CD4-positive, alpha-beta T cell treated with Interleukin-15 for 4 hours (primary cell): ENCODE results near the gene SCART1.
"Not testable (repeated sequence)": the region's sequence is repeated elsewhere in the genome, so short reads cannot be mapped to it uniquely, and the experiment has no call there.

ENCODE experiments used
- DNase-seq: peaks from one replicate; pipeline ENCODE4 v3.0.0-alpha.2; 2020; ENCODE audit warnings: low spot score

SCART1 gene

DNA sequence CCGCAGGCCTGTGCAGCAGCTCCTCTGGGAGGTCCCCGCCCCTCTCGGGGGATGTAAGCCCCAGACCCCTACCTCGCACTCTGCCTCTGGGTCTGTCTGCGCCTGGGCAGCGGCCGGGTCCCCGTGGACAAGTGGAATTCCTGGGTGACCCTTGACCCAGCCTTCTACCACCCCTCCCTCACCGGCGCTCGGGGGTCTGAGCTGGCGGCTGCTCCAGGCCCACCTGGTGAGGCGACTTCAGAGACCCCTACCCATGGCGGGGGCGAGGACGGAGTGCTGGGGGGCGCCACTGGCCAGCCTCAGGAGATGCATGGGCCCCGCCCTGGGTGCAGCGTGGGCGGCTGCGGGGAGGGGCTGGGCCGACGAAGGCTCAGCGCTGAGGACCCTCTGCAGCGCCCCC, 21.0 kb upstream of the SCART1 start:
- not testable (repeated sequence) for DNase-seq

DNA sequence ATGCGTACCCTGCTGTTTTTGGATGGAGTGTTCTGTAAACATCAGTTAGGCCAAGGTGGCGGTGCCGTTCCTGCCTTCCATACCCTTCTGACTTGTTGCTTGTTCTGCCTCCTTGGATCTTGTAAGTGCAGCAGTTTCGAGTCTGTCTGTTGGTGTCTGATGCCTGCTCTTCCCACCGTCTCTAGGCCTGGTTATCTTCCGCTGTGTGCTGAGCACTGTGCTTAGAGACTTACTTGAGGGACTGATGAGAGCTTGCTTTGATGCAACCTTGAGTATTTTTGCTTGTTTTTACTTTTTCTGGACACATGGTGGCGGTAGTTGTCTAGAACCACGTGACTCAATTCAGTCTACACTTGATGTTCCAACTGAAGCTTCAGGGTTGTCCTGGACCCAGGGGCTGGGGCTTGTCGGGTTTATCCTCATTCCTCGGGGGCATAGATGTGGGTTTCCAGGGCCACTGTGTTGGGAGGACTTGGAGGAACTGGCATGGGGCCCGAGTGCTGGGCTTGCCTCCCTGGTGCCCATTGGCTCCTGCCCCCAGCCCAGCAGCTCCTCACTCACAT, 15.0 kb upstream of the SCART1 start:
- DNase-seq, result peak; percentile 43

DNA sequence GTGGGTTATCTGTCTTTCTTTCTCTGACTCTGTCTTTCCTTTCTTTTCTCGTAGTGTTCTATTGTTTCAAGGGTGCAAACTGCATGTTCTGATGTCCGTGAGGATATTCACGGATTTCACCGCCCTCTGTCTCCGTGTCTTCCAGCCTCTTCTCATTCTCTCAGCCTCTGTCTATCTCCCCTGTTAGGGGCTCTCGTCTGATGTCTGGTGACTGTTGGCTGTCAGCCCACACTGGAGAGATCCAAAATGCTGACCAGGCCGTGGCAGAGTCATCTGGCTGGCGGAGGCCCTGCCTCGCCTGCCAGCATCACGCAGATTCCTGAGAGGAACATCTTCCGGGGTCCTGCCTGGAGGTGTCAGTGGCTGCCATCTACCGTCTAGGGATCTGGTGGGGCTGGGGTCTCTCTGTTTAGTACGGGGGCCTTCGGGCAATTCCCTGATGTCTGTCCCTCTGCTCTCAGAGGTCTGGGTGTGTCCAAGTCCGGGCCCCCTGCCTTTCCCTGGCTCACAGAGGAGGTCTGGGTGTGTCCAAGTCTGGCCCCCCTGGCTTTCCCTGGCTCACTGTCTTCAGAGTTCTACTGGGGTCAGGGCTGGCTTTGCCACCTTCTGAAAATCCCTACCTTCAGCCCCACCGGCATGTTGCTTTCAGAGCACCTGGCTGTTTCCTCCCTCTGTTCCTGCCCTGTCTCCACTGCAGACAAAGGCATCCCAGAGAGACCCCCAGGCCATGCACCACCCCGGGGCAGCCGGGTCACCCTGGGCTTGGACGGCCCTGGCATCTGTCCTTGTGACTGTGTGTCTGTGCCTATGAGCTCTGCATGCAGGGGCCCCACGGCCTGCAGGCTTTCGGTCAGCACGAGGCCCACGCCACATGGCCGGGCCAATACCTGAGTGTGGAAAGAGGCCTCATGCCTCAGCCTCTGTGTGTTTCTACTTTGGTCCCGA, 14.0 kb upstream of the SCART1 start:
- no peak for DNase-seq

DNA sequence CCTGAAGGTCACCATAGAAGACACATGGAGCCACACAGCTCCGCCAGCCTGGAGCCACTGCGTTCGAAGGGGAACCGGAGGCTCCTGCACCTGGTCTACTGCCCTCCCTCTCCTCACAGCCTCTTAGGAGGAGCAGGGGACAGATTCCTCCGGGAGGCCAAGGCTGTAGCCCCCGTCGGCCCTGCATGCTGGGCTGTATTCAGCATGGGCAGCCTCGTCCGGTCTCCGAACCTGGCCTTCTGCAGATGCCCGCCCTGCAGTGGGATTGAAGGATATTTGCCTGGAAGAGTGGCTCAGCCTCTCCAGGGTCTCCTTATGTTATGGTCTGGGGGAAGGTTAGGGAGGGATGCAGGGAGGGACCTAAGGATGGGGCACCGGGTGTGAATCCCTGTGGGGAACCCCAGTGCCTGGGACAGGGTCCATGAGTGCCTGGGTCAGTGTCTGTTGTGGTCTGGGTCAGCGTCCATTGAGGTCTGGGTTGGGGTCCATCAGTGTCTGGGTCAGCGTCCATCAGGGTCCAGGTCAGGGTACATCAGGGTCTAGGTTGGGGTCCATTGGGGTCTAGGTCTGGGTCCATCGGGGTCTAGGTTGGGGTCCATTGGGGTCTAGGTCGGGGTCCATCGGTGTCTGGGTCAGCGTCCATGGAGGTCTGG, 13.0 kb upstream of the SCART1 start:
- no peak for DNase-seq

DNA sequence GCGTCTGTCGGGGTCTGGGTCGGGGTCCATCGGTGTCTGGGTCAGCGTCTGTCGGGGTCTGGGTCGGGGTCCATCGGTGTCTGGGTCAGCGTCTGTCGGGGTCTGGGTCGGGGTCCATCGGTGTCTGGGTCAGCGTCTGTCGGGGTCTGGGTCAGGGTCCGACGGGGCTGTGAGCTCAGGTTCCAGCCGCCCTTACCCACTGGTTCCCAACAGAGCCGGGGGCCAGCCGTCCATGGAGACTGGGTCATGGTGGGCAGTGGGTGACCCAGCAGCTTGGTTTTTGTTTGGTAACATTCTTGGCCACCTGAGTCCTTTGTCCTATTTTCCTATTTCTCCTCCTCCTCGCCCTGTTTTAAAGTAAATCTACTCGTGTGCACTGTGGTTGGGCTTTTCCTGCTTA, 12.4 kb upstream of the SCART1 start:
- not testable (repeated sequence) for DNase-seq

DNA sequence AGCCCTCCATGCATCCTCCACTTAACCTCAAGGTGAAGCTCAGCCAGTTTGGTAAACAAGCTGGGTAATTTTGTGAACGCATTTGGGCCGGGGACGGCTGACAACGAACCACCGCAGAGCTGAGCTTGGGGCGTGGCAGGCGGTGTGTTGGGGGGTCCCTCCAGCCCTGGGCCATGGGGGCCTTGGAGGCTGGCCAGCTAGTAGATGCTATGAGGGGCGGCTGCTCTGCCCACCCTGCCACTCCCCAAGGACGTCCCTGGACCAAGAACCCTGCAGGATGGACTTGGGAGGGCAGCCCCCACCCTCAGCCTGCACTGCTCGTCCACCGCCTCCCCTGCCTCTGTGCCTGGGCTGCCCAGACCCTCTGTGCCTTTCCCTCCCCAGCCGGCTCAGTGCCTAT, 12.0 kb upstream of the SCART1 start:
- no peak for DNase-seq

DNA sequence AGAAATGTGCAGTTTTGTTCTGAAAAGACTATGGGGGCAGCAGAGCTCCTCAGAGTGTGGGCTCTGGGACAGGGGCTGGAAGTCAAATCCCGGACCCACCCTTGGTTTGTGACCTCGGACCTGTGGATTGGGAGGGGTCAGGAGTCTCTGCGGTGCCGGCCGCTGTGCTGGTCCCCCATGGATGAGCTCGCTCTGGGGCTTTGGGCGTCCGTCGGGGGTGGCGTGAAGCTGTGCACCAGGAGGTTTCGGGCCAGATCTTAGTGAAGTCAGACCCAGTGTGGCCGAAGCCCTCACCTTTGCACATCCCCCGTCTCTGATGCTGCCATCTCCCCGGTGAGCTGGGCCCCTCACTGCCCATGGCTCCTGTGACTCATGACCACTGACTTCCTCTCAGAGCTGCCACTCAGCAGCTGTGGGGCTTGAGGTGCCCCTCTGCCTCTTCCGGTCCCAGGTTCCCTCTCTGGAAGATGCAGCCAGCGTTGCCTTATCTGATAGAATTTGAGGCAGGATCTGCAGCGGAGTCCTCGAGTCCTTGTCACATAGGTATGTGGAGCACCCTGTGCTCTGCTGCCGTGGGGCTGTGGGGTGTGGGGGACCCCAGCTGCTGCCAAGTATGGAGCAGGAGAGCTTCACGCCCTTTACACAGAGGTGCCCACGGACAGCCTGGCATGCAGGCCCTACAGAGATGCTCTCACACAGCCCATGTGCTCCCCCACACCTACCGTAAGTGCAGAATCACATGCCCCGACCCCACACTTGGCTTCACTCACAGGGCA, 11.4 kb upstream of the SCART1 start:
- DNase-seq, result peak; percentile 35

DNA sequence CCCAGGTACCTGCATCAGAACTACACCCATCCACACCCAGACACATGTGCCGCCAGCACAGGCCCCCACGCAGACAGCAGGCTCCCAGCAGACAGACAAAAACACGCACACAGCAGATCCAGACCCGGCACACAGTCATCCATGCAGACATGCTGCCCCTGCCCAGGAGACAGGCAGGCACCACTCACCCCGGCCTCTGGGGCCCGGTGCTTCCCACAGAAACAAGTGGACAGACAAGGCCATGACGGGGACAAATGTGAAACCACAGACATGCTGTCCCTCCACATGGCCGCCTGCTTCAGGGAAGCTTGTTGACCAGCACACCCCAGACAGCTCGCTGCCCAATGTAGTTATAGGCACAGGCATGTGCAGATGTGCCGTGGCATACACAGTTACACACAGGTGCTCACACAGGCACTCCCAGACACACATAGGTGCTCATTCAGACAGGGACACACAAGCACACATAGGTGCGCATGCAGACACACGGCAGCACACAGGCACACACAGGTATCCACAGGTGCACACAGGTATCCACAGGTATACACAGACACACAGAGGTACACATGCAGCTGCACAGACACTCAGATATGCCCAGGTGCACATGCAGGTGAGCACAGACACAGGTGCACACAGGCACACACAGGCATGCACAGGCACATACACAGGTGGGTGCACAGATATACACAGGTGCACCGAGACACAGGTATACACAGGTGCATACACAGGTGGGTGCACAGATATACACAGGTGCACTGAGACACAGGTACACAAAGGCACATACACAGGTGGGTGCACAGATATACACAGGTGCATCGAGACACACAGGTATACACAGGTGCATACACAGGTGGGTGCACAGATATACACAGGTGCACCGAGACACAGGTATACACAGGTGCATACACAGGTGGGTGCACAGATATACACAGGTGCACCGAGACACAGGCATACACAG, 10.5 kb upstream of the SCART1 start:
- no peak for DNase-seq

DNA sequence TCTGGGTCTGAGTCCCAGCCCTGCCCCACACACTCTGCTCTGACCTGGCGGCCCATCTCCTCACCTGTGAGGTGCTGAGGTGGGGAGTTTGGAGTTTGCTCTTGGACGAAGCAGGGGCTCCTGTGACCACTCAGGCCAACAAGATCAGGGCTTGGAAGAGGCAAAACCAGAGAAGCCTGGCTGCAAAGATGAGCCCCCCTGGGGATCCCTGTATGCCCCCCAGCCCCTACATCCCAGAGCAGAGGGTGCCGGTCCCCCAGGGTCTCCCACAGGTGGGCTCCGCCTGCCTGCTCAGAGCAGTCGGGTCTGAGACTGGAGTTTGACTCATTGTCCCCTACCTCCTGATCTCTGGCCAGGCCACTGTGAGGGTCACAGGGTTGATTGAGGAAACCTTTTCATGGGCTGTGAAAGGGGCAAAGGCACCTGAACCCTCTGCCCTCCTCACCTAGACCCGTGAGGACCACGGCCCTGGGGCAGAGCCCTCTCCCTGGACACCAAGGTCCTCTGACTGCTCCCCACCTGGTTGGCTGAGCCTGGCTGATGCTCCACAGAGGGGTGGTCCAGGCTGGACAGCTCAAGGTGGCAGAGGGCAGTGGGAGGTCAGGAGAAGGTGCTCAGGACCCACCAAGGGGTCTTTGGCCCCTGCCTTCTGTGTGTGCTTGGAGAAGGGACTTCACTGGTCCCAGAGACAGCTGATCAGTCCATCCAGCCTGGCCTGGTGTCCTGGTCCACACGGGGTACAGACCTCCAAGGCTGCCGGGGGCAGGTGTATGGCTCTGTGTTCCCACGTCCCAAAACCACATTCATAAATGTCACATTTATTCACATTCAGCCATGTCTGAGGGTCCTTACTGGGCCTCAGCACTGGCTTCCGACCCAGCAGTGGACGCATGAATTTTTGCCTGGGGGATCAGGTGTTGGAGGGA, 9.1 kb upstream of the SCART1 start:
- DNase-seq, result no peak

DNA sequence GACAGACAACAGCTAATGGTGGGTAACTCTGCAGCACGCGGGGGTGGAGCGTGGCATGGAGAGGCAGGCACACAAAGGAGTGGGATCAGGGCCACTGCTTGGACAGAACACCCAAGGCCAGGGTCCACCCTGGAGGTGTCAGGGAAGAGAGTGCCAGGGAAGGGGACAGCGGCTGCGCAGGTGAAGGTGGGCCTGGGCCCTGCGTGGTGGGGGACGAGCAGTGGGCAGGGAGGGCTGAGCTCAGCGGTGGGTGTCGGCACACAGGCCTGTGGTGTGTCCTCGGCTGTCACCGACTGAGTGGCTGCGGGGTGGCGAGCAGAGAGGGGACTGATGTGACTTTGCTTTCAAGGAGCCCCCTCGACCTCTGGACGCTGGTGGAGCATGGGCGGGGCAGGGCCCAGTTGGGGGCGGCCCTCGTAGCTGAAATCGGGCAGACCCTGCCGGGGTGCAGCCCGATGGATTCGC, 8.4 kb upstream of the SCART1 start:
- no peak for DNase-seq

DNA sequence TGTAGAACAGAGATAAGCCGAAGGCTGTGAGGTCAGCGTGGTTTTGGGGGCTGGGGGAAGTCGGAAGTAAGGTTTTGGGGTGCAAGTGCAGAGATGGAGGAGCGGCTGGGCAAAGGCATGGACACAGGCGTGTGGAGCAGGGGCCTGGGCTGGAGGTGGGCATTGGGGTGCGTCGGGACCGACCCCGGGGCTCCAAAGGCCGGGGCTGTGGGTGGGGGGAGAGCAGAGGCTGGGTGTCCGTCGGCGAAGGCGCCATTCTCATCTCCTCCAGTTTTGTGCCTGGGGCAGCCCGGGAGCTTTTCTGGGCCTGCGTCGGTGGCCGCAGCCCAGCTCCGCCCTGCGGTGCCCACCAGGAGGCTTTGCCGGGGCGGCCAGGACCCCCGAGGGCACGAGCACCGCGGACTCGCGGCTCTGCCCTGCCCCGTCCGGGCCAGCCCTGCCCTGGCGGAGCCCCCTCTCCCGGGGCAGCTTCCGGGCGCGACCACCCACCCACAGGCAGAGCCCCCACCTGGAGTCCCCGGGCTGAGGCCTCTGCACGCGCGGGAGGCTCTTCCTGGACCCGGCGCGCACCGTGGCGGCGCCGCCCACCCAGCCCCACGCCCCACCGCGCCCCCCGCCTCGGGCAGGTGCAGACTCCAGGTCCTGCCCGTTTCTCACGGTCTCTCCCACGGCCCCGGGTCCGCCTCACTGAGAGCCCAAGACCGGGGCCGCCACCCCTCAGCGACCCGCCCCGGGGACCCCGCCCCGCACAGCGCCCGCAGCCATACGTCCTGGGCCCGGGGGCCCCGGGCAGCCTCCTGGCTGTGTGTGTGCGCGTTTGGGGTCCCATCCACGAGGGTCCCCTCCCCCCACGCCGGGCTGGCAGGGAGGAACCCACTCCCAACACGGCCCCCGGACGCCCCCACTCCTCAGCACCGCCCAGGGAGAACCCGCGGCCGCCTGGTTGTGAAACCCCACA, 7.7 kb upstream of the SCART1 start:
- no peak for DNase-seq

DNA sequence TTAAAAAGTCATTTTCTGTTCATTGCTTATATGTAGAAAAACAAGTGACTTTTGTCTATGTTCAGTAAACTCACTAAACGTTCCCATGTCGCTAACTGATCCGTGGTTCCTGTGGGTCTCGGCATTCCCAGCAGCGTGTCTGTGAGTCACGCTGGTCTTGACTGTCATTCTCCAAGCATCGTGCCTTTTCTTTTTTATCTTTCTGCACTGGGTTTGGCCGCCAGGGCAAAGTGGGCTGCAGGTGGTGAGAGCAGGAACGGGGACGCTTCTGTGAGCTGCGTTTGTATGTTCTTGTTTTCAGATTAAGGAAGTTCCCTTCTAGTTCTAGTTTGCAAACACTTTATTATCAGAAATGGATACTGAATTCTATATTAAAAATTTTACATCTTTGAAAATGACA, 6.8 kb upstream of the SCART1 start:
- no peak for DNase-seq

DNA sequence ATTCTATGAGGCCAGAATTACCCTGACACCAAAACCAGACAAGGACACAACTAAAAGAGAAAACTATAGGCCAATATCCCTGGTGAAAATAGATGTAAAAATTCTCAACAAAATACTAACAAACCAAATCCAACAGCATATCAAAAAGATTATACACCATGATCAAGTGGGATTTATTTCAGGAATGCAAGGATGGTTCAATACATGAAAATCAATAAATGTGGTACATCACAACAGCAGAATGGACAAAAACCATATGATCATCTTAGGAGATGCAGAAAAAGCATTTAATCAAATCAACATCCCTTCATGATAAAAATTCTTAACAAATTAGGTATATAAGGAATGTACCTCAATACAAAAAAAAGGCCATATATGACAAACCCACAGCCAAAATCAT, 5.6 kb upstream of the SCART1 start:
- DNase-seq, result no peak

DNA sequence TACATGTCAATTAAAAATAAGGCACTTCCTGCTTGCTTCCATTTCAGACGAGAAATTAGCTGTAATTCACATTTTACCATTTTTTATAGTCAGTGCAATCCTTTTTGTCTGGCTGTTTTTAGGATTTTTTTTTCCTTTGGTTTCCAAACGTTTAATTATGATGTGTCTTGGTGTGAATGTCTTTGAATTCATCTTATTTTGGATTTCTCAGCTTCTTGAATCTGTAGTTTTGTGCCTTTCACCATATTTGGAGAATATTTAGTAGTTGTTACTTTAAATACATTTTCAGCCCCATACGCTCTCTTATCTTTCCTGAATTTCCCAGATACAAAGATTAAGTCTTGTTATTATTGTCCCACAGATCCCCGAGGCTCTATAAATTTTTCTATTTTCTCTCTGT, 2.4 kb upstream of the SCART1 start:
- DNase-seq, result no peak

DNA sequence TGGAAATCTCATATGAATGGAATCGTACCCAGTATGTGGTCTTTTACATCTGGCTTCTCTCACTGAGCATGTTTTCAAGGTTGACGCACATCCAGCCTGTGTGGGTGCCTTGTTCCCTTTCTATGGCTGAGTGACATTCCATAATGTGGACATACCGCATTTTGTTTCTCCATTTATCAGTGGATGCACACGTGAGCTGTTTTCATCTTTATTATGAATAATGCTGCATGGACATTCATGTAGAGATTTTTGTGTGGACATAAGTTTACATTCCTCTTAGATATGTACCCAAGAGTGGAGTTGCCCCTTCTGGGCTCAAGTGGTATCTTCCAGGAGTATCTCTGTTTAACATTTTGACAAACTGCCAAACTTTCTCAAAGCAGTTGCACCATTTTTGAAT, 1.3 kb upstream of the SCART1 start:
- no peak for DNase-seq

DNA sequence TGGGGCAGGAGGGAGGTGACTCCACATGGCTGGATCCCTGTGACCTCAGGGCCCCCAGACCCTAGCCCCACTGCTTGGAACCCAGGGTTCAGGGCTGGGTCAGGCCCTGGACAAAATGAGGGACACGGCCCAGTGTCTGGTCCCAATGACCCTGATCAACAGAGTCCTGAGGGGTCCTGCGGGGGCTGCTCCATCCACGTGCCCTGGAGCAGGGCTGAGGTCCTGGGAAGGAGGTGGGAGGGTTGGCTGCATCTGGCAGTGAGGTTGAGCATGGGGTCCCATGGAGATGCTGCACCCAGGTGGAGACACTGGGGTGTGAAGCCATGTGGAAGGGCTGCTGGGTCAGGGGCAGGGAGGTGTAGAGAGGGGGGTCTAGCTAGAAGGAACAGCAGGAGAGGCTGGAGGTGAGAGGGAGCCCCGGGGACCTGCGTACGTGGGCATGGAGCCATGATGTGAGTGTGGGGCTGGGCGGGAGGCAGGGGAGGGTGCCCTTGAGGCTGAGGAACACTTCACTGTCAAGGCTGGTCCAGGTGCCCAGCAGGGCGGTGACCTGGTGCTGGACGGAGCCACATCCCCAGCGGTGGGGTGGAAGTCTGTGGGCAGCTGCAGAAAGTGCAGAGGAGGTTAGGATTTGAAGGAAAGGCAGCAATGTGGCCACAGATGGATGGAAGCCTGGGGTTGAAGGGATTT, 604 bp downstream of the SCART1 start:
- DNase-seq, result no peak

DNA sequence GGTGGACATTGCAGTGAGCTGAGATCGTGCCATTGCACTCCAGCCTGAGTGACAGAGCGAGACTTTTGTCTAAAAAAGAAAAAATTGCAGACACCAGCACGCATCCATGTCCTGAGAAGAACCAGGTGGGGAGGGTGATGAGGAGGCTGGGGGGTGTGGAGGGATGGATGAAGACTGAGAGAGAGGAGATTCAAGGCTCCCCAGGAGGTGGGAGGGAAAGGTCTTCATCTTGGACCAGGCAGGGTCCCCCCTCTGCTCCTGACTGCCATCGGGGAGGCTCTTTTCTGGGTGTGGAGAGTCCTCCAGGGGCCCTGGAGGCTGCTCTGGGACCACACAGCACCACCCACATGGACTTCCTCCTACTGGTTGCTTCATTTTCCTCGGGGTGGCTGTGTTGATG, 1.5 kb downstream of the SCART1 start:
- DNase-seq, result no peak

DNA sequence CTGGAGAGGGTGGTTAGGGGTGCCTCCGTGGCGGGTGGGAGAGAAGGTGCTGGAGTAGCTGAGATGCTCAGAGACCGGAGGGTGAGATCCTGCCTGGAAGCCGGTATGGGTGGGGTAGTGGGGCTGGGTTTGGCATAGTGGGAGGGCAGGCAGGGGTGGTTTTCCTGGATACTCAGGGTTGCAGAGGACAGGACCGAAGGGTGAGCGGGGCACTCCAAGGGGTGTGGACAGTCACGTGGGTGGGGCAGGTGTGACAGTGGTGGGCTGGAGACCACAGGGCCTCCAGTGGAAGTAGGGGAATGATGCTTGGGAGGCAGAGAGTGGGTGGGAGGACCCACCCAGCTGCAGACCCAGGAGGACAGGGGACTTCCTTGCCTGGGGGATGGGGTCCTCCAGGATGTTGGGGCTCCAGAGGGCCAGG, 1.9 kb downstream of the SCART1 start:
- DNase-seq, result no peak
